K562 (cell line): ENCODE measurements around the gene C6orf89. TPM values are rescaled to one million over a fixed set of nuclear protein-coding genes. Genes with fewer than 3 reads are reported as not detected.

Experiments
- ATF2 ChIP-seq: sonication (generic); formaldehyde crosslinking; IDR thresholded peaks from 2 replicates; pipeline ENCODE4 v1.8.1; 2022; ENCODE audit warnings: missing genetic modification reagents
- GTF2F1 ChIP-seq: IDR thresholded peaks from 2 replicates; pipeline ENCODE4 v1.6.1; 2011; ENCODE audit warnings: low read depth, low read length, improper control_type of control experiment
- KLF1 ChIP-seq: fragments of 450-650 bp; IDR thresholded peaks from 2 replicates; pipeline ENCODE4 v1.6.1; 2016; ENCODE audit warnings: missing genetic modification characterization, missing compliant biosample characterization
- MCM2 ChIP-seq: fragments of 450-650 bp; IDR thresholded peaks from 2 replicates; pipeline ENCODE4 v1.6.1; 2017; ENCODE audit warnings: low read depth, mild to moderate bottlenecking
- NR2C1 ChIP-seq, 2 experiments: fragments of 450-650 bp; IDR thresholded peaks; 2 replicates each; pipeline ENCODE4 v1.6.1; 2017; ENCODE audit warnings: mild to moderate bottlenecking in 2 of 2, antibody characterized with exemption in 1 of 2, inconsistent platforms in 1 of 2, missing compliant biosample characterization in 1 of 2, missing genetic modification characterization in 1 of 2
- NRF1 ChIP-seq, 2 experiments: fragments of 450-650 bp; IDR thresholded peaks in 1 of 2; conservative IDR thresholded peaks in 1 of 2; 2 replicates each; pipeline ENCODE4 v1.6.1; 2014; ENCODE audit warnings: mild to moderate bottlenecking in 2 of 2
- PHF8 ChIP-seq: fragments of 200-600 bp; sonication (generic); IDR thresholded peaks from 2 replicates; pipeline ENCODE4 v1.6.1; 2012; ENCODE audit warnings: mixed run types, mild to moderate bottlenecking, inconsistent platforms, low read length, moderate library complexity, borderline replicate concordance
- REST ChIP-seq, 2 experiments: fragments of 450-650 bp; formaldehyde crosslinking in 1 of 2; IDR thresholded peaks; 2 replicates each; pipeline versions ENCODE4 v1.4.0 to v1.6.1; 2014 to 2020; ENCODE audit warnings: mild to moderate bottlenecking in 2 of 2, borderline replicate concordance in 1 of 2, low read depth in 1 of 2
- SMARCC2 ChIP-seq: fragments of 450-650 bp; IDR thresholded peaks from 2 replicates; pipeline ENCODE4 v1.6.1; 2017; ENCODE audit warnings: antibody characterized with exemption, moderate library complexity, mild to moderate bottlenecking, low read depth
- STAG1 ChIP-seq: sonication (generic); formaldehyde crosslinking; IDR thresholded peaks from 2 replicates; pipeline ENCODE4 v1.5.0; 2020; ENCODE audit warnings: missing genetic modification reagents, borderline replicate concordance
- USF1 ChIP-seq: sonication (generic); formaldehyde crosslinking; IDR thresholded peaks from 2 replicates; pipeline ENCODE4 v1.9.0; 2022; ENCODE audit warnings: mild to moderate bottlenecking, missing genetic modification reagents
- ZC3H11A ChIP-seq: IDR thresholded peaks from 2 replicates; pipeline ENCODE4 v1.6.1; 2012; ENCODE audit warnings: low read depth, low read length, improper control_type of control experiment
- ZNF740 ChIP-seq, 3 experiments: fragments of 200-800 bp in 1 of 3; sonication (Bioruptor generic) in 1 of 3; sonication (generic) in 1 of 3; formaldehyde crosslinking in 1 of 3; IDR thresholded peaks; 2 replicates each; pipeline versions ENCODE4 v1.6.1 to v1.8.0; 2016 to 2022; ENCODE audit warnings: mild to moderate bottlenecking in 2 of 3, missing compliant biosample characterization in 2 of 3, missing genetic modification characterization in 2 of 3, missing genetic modification reagents in 1 of 3
- polyA plus RNA-seq, 8 experiments: library from polyadenylated mRNA; depleted of rRNA in 4 of 8; stranded (reverse) in 5 of 8; unstranded in 3 of 8; fragments of >200 nt; fragmentation: Nextera tagmentation in 2 of 8; fragmentation: Illumina TruSeq in 1 of 8; extraction: Ambion mirVana in 2 of 8; extraction: Trizol in 1 of 8; gene quantifications; 2 replicates each; pipeline versions ENCODE4 v1.2.1 to v1.2.3, GENCODE V29; 2011 to 2014; ENCODE audit warnings: inconsistent platforms in 1 of 8, missing spikeins in 1 of 8
- total RNA-seq, 7 experiments: library from RNA; depleted of rRNA in 6 of 7; stranded (reverse); fragments of >200 nt in 6 of 7; fragmentation: Illumina TruSeq in 2 of 7; extraction: Trizol in 2 of 7; gene quantifications; 2 replicates each; pipeline versions ENCODE4 v1.2.1 to v1.2.3, GENCODE V29; 2011 to 2021; ENCODE audit warnings: low replicate concordance in 1 of 7

The C6orf89 gene
- total and polyA plus RNA-seq, 9 of the 15 experiments (the other 6 are each of a cell fraction or from before 2014, with no cell fraction given), result 35.2 to 111 (median 58.5) TPM

- peak; percentile 73 for TF ChIP-seq USF1
- no peak for TF ChIP-seq ATF2 (CRISPR knock-in tag)
- TF ChIP-seq REST (IDR thresholded peaks at IDR 0.05; ENCODE audit: borderline replicate concordance), result no peak; the same call in 1 of the 2 replicates
- 0 out of 2 replicates have a peak, but pooled peaks have one; percentile 33 for TF ChIP-seq REST (CRISPR knock-in tag; IDR thresholded peaks at IDR 0.05; ENCODE audit: low read depth)
- no peak for TF ChIP-seq SMARCC2
- TF ChIP-seq PHF8, result no peak
- TF ChIP-seq NR2C1 (IDR thresholded peaks at IDR 0.05), result no peak
- TF ChIP-seq NR2C1 (tag; IDR thresholded peaks at IDR 0.05), result 0 out of 2 replicates have a peak, but pooled peaks have one; percentile 39
- no peak for TF ChIP-seq ZC3H11A
- TF ChIP-seq NRF1 (conservative IDR thresholded peaks at IDR 0.05 in 1 of 2, IDR thresholded peaks at IDR 0.05 in 1 of 2), result peak; percentile 56 to 72
- no peak for TF ChIP-seq GTF2F1
- no peak; the same call in 1 of the 2 replicates for TF ChIP-seq STAG1
- TF ChIP-seq ZNF740 (CRISPR knock-in tag; IDR thresholded peaks at IDR 0.05), result peak; percentile 42; the same call in 1 of the 2 replicates
- TF ChIP-seq ZNF740 (tag; IDR thresholded peaks at IDR 0.05), result no peak; a peak in 1 of 4 replicates
- TF ChIP-seq KLF1 (tag), result peak; percentile 96
- TF ChIP-seq MCM2, result no peak
These were observed 36.9 kb upstream of the C6orf89 start (continued) for GRCh38 chr6:36848658-36849441.
